GM12874 (cell line): ENCODE measurements around the gene MTUS2.

Experiments used
- TF ChIP-seq, protein P1 (sequence below): IDR thresholded peaks from 2 replicates; pipeline ENCODE4 v1.5.1; 2011; ENCODE audit warnings: low read depth, mild to moderate bottlenecking, control low read depth, low read length, moderate library complexity; ENCODE audit not compliant: insufficient read depth

Gene MTUS2

DNA sequence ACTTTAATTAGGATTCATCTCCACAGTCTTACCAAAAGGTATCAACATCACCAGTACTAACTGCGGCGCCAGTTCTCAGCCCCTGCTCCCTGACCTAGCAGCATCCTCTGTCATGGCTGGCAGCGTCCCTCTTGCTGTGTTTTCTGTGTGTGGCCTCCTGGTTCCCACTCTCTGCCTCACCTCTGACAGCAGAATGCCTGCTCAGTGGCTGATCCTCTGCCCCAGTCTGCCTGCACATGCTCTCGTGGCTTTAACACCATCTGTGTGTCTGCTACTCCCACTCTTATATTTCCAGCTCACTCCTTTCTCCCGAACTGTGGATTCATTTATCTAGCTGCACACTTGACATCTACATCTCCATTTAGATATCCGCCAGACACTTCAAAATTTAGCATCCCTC, 341.5 kb downstream of the MTUS2 start:
- TF ChIP-seq, protein P1, sequence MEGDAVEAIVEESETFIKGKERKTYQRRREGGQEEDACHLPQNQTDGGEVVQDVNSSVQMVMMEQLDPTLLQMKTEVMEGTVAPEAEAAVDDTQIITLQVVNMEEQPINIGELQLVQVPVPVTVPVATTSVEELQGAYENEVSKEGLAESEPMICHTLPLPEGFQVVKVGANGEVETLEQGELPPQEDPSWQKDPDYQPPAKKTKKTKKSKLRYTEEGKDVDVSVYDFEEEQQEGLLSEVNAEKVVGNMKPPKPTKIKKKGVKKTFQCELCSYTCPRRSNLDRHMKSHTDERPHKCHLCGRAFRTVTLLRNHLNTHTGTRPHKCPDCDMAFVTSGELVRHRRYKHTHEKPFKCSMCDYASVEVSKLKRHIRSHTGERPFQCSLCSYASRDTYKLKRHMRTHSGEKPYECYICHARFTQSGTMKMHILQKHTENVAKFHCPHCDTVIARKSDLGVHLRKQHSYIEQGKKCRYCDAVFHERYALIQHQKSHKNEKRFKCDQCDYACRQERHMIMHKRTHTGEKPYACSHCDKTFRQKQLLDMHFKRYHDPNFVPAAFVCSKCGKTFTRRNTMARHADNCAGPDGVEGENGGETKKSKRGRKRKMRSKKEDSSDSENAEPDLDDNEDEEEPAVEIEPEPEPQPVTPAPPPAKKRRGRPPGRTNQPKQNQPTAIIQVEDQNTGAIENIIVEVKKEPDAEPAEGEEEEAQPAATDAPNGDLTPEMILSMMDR, result no peak

DNA sequence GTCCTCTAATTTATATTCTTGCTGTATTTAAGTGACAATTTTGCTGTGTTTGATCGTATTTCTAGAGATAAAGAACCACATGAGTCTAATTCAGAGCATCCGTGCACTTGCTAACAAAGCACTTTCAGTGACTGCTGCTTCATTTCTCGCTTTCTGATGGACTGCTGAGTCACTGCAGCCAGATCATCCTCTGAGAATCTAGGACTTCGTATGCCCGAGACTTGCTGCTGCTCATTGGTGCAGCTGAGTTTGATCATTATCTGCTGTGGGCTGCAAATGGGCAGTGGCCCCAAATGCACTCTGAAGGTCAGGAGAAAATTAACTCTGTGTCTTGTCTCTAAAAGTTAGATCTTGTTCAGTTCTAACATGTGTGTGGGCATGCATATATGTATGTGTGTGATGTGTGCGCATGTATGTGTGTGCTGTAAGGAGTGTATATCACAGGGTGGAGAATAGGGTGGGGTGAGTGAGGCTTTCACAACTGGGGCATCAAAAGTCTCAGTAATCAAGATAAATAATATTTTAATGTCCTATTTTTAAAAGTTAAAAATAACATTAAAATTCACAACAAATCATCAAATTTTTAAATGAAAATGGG, 342.6 kb downstream of the MTUS2 start:
- TF ChIP-seq, protein P1, result no peak

GRCh38 chr13:29164116-29164515, 344.0 kb downstream of the MTUS2 start:
- TF ChIP-seq, protein P1, result no peak

DNA sequence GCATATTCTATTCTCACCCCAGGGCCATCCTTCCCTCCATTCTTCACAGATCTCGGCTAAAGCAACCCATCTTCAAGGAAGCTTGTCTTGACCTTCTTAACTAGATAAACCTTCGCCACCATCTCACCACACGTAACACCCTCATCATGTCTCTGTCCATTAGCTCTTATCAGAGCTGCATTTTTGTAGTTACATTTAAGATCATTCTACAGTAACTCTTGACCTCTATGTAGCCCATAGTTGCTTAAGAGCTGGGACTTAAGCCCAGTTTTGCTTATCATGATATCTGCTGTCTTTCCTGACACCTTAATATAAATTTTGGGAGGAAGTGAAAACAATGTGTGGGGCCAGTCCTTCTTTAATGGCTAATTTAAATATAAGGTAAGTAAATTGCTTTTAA, 345.1 kb downstream of the MTUS2 start:
- TF ChIP-seq, protein P1, result no peak

DNA sequence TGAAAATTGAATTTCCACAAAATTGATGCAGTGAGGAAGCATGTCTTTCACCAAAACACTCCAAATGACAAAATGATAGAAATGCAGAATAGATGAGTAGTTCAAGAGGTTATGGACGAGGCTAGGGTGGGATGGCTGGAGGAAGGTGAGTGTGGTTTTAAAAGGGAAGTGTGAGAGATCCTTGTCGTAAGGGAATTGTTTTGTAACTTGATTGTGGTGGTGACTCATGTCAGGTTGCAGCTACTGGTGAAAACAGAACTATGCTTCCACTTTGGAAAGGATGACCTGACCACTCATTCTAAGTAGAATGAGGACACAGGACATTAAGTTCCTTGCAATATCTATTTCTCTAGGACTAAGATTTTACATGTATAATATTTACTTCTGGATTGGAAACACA, 345.7 kb downstream of the MTUS2 start:
- TF ChIP-seq, protein P1, result no peak

DNA sequence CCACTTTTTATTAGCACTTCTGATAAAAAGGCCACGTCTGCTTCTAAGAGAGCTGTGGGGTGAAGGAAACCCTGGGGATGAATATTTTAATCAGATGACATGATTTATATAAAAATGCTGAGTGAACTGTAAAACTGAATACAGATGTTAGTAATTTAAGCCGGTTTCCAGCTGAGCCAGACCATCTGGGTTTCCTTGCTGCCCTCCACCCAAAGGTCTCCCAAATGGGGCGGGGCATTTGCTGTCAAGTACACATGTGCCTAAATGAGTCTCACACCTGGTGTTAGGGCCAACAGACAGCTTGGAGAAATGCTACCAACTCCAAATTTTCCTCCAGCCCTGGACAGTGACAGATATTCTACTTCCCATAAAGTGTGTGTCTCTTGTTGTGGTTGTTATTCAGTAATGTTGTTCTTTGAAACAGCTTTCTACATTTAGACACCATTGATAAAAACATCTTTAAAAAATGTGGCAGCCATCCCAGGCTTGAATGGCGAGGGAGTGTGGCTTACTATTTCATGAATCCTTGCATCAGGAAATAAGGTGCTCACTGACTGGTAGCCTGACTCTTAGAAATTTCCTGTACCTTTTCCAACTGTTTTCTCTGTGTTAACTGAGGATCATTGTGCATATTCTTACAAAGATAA, 350.4 kb downstream of the MTUS2 start:
- TF ChIP-seq, protein P1, result no peak

- TF ChIP-seq, protein P1, result no peak
Measured at GRCh38 chr13:29171244-29171643, 351.1 kb downstream of the MTUS2 start.
